Measurements from ENCODE around the gene SOBP.
A peak's percentile ranks its signal among the peaks of the same experiment; 100 is the strongest.
"Not testable (repeated sequence)": the region's sequence is repeated elsewhere in the genome, so short reads cannot be mapped to it uniquely, and the experiment has no call there.

Gene SOBP

DNA sequence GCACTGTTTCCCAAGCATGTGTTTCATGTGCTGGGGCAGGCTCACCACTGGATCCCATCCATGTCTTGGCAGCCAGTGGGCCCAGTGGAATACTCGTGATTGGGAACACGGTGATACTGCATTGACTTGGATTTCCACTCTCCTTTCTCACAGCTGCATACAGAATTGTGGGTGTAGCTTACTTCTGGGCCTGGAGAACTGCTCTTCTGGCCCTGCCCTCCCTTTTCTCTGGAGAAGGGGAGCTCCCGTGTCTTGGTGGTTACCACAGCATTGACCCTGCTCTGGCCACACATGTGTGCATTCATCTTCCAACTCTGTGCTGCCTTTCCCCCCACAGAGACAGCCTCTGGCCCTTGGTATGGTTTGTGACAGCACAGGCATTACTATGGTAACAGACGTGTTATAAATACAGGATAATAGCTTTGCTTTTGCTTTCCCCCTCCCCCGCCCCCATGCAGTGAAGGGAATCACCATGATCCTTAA lies 21.6 kb downstream of the SOBP start:
- peaks cover 7% of the 10 kb centered on the region; the same call in 1 of the 2 replicates for H3K9me3 ChIP-seq (ENCODE audit: insufficient read depth, low read depth, low read length)
- H3K27ac ChIP-seq (ENCODE audit: low read depth, low read length) = peak overlapping the region; percentile 46; the same call in 1 of the 2 replicates
- no peaks in the 10 kb centered on the region for H3K27me3 ChIP-seq (ENCODE audit: insufficient read depth, low read length)
- peaks cover 31% of the 10 kb centered on the region for H3K4me1 ChIP-seq (ENCODE audit: insufficient read depth, low read length)
- H3K36me3 ChIP-seq (ENCODE audit: insufficient read depth, low read length) = no peaks in the 10 kb centered on the region; the same call in 1 of the 2 replicates
- no peak overlapping the region for H3K9ac ChIP-seq (ENCODE audit: low read depth, low read length)
- WGBS = 84% methylated on average over 5 of the region's 5 CpGs
- H3K4me3 ChIP-seq (ENCODE audit: low read length) = no peak overlapping the region

DNA sequence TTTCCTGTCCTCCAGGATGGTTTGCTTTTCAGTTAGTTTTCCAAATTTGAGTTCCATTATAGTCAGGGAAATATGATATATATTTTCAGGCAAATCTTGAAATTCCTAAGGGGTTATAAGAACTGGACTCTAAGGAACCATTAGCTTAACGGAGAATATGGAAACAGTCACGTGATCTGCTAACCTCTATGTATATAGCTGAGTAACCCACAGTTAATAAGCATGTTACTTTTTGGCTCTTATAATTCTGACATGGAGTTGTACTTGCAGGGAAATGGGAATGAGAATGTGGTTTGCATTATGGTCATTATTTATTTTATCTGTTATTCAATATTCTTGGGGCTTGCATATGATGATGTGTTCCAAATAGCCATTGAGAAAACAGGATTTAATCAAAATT lies 23.3 kb downstream of the SOBP start:
- peaks cover 3% of the 10 kb centered on the region; the same call in 1 of the 2 replicates for H3K36me3 ChIP-seq (ENCODE audit: insufficient read depth, low read length)
- H3K4me1 ChIP-seq (ENCODE audit: insufficient read depth, low read length) = peaks cover 31% of the 10 kb centered on the region
- WGBS = 92% methylated on average over 2 of the region's 2 CpGs
- H3K9ac ChIP-seq (ENCODE audit: low read depth, low read length) = no peak overlapping the region
- no peak overlapping the region for H3K4me3 ChIP-seq (ENCODE audit: low read length)
- H3K27me3 ChIP-seq (ENCODE audit: insufficient read depth, low read length) = no peaks in the 10 kb centered on the region
- no peak overlapping the region for H3K27ac ChIP-seq (ENCODE audit: low read depth, low read length)
- H3K9me3 ChIP-seq (ENCODE audit: insufficient read depth, low read depth, low read length) = peaks cover 11% of the 10 kb centered on the region; the same call in 1 of the 2 replicates

DNA sequence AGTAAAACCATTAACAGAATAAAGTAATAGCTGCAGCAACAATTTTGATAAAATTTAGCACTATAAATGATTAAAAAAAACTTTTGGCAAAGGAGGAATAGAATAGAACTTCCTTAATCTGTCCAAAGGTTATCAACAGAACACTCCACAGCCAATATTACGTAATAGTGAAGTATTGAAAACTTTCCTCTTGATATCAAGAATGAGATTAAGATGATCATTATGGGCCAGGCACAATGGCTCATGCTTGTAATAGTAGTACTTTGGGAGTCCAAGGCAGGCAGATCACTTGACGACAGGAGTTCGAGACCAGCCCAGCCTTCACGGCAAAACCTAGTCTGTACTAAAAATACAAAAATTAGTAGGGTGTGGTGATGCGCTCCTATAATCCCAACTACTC lies 26.0 kb downstream of the SOBP start:
- Histone ChIP-seq H3K27me3 (ENCODE audit: insufficient read depth, low read length) (no peaks in the 10 kb centered on the region), H3K27ac (ENCODE audit: low read depth, low read length) (no peak overlapping the region), H3K9me3 (ENCODE audit: insufficient read depth, low read depth, low read length) (peaks cover 11% of the 10 kb centered on the region; the same call in 1 of the 2 replicates), H3K36me3 (ENCODE audit: insufficient read depth, low read length) (peaks cover 3% of the 10 kb centered on the region; the same call in 1 of the 2 replicates), H3K9ac (ENCODE audit: low read depth, low read length) (no peak overlapping the region), H3K4me3 (ENCODE audit: low read length) (no peak overlapping the region), H3K4me1 (ENCODE audit: insufficient read depth, low read length) (peaks cover 14% of the 10 kb centered on the region)
- 96% methylated on average over 5 of the region's 5 CpGs for WGBS

- H3K27ac ChIP-seq (ENCODE audit: low read depth, low read length) = no peak overlapping the region
- H3K9me3 ChIP-seq (ENCODE audit: insufficient read depth, low read depth, low read length) = peaks cover 11% of the 10 kb centered on the region; the same call in 1 of the 2 replicates
- H3K9ac ChIP-seq (ENCODE audit: low read depth, low read length) = no peak overlapping the region
- no CpG with 5 or more reads among the region's 1 CpG for WGBS
- H3K4me3 ChIP-seq (ENCODE audit: low read length) = no peak overlapping the region
- no peaks in the 10 kb centered on the region for H3K27me3 ChIP-seq (ENCODE audit: insufficient read depth, low read length)
- H3K4me1 ChIP-seq (ENCODE audit: insufficient read depth, low read length) = peaks cover 1% of the 10 kb centered on the region
- peaks cover 3% of the 10 kb centered on the region; the same call in 1 of the 2 replicates for H3K36me3 ChIP-seq (ENCODE audit: insufficient read depth, low read length)
Measured at GRCh38 chr6:107517274-107517673, 27.4 kb downstream of the SOBP start.

GRCh38 chr6:107519224-107519623 lies 29.3 kb downstream of the SOBP start:
- H3K36me3 ChIP-seq (ENCODE audit: insufficient read depth, low read length); H3K27ac ChIP-seq (ENCODE audit: low read depth, low read length); H3K9ac ChIP-seq (ENCODE audit: low read depth, low read length); H3K27me3 ChIP-seq (ENCODE audit: insufficient read depth, low read length); H3K4me3 ChIP-seq (ENCODE audit: low read length); H3K4me1 ChIP-seq (ENCODE audit: insufficient read depth, low read length): not testable (repeated sequence)
- WGBS = 93% methylated on average over 5 of the region's 5 CpGs
- peaks cover 11% of the 10 kb centered on the region; the same call in 1 of the 2 replicates for H3K9me3 ChIP-seq (ENCODE audit: insufficient read depth, low read depth, low read length)

GRCh38 chr6:107520706-107521105 lies 30.8 kb downstream of the SOBP start:
- not testable (repeated sequence) for H3K27me3 ChIP-seq (ENCODE audit: insufficient read depth, low read length); H3K4me3 ChIP-seq (ENCODE audit: low read length); H3K9ac ChIP-seq (ENCODE audit: low read depth, low read length); H3K9me3 ChIP-seq (ENCODE audit: insufficient read depth, low read depth, low read length); H3K27ac ChIP-seq (ENCODE audit: low read depth, low read length); H3K4me1 ChIP-seq (ENCODE audit: insufficient read depth, low read length); H3K36me3 ChIP-seq (ENCODE audit: insufficient read depth, low read length)
- WGBS = 3% methylated on average over 1 of the region's 2 CpGs

GRCh38 chr6:107523054-107523791 lies 33.3 kb downstream of the SOBP start:
- no peaks in the 10 kb centered on the region for H3K36me3 ChIP-seq (ENCODE audit: insufficient read depth, low read length)
- no peaks in the 10 kb centered on the region for H3K9me3 ChIP-seq (ENCODE audit: insufficient read depth, low read depth, low read length)
- H3K4me3 ChIP-seq (ENCODE audit: low read length) = no peak overlapping the region
- no peak overlapping the region for H3K9ac ChIP-seq (ENCODE audit: low read depth, low read length)
- 91% methylated on average over 5 of the region's 5 CpGs for WGBS
- peaks cover 8% of the 10 kb centered on the region; the same call in 1 of the 2 replicates for H3K4me1 ChIP-seq (ENCODE audit: insufficient read depth, low read length)
- no peak overlapping the region for H3K27ac ChIP-seq (ENCODE audit: low read depth, low read length)
- no peaks in the 10 kb centered on the region for H3K27me3 ChIP-seq (ENCODE audit: insufficient read depth, low read length)

DNA sequence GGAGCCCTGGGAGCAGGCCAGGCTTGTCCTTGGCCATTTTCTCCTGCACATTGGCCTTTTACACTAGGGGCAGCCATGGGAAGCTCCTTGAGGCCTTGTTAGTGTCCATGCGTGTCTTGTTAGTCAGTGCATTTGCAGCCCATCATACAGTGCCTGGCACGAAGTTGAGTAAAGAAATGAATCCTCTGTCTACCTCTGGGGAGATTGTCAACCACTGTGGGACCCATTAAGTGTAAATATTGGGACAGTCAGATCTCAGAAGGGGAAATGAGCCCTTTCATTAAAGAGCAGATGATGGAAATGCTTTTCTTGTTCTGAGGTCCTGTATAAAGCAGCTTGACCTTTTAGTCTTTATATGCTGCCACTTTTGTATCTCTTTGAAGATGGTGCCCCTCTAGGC lies 33.9 kb downstream of the SOBP start:
- Histone ChIP-seq H3K4me1 (ENCODE audit: insufficient read depth, low read length) (peaks cover 8% of the 10 kb centered on the region; the same call in 1 of the 2 replicates), H3K9me3 (ENCODE audit: insufficient read depth, low read depth, low read length) (no peaks in the 10 kb centered on the region), H3K27ac (ENCODE audit: low read depth, low read length) (no peak overlapping the region), H3K27me3 (ENCODE audit: insufficient read depth, low read length) (no peaks in the 10 kb centered on the region), H3K4me3 (ENCODE audit: low read length) (no peak overlapping the region), H3K9ac (ENCODE audit: low read depth, low read length) (no peak overlapping the region), H3K36me3 (ENCODE audit: insufficient read depth, low read length) (no peaks in the 10 kb centered on the region)
- WGBS = 96% methylated on average over 2 of the region's 2 CpGs

DNA sequence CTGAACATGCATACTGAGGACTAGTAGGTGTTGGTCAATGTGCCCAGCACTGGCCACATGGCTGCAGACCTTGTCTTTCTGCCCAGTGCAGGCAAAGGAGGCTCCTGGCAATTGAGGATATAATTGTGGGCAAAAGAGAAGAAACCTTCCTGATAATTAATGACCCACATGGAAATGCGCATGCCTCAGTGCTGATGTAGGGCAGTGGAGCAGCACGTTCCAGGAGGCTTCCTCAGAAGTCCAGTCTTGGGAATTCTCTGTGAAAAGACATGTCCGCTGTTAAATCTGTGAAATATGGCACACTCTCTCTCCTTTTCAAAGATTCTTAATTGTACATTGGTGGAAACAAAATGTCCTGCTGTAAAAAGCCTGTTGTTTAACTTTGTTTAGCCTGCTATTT lies 34.7 kb downstream of the SOBP start:
- WGBS = 91% methylated on average over 3 of the region's 3 CpGs
- Histone ChIP-seq H3K4me3 (ENCODE audit: low read length) (no peak overlapping the region), H3K9me3 (ENCODE audit: insufficient read depth, low read depth, low read length) (no peaks in the 10 kb centered on the region), H3K36me3 (ENCODE audit: insufficient read depth, low read length) (no peaks in the 10 kb centered on the region), H3K27ac (ENCODE audit: low read depth, low read length) (no peak overlapping the region), H3K27me3 (ENCODE audit: insufficient read depth, low read length) (no peaks in the 10 kb centered on the region), H3K4me1 (ENCODE audit: insufficient read depth, low read length) (peaks cover 8% of the 10 kb centered on the region; the same call in 1 of the 2 replicates), H3K9ac (ENCODE audit: low read depth, low read length) (no peak overlapping the region)

DNA sequence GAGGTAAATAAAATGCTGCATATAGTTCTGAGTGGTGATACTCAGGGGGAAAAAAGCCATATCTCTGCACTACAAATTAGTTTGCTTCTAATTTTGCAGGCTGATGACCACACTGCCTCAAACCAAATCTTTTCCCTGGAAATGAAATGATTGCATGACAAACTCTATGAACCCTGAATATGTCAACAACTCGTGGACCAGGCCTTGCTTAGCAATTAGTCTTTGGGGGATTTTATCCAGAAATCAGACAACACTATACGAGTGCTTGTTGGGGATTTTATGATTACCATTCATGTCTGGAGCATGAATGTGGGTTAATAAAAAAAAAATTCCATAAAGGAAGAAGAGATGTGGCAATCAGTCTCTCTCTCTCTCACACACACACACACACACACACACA lies 42.0 kb downstream of the SOBP start:
- H3K4me3 ChIP-seq (ENCODE audit: low read length) = no peak overlapping the region
- H3K9ac ChIP-seq (ENCODE audit: low read depth, low read length) = no peak overlapping the region
- peaks cover 51% of the 10 kb centered on the region for H3K4me1 ChIP-seq (ENCODE audit: insufficient read depth, low read length)
- no peaks in the 10 kb centered on the region for H3K27me3 ChIP-seq (ENCODE audit: insufficient read depth, low read length)
- no peaks in the 10 kb centered on the region; the same call in 1 of the 2 replicates for H3K36me3 ChIP-seq (ENCODE audit: insufficient read depth, low read length)
- no peaks in the 10 kb centered on the region for H3K9me3 ChIP-seq (ENCODE audit: insufficient read depth, low read depth, low read length)
- H3K27ac ChIP-seq (ENCODE audit: low read depth, low read length) = no peak overlapping the region
- 93% methylated on average over 2 of the region's 2 CpGs for WGBS

GRCh38 chr6:107532706-107533105 lies 42.8 kb downstream of the SOBP start:
- Histone ChIP-seq H3K36me3 (ENCODE audit: insufficient read depth, low read length) (no peaks in the 10 kb centered on the region; the same call in 1 of the 2 replicates), H3K27me3 (ENCODE audit: insufficient read depth, low read length) (no peaks in the 10 kb centered on the region), H3K4me1 (ENCODE audit: insufficient read depth, low read length) (peaks cover 47% of the 10 kb centered on the region), H3K9me3 (ENCODE audit: insufficient read depth, low read depth, low read length) (no peaks in the 10 kb centered on the region), H3K27ac (ENCODE audit: low read depth, low read length) (no peak overlapping the region), H3K4me3 (ENCODE audit: low read length) (no peak overlapping the region), H3K9ac (ENCODE audit: low read depth, low read length) (no peak overlapping the region)
- WGBS = 92% methylated on average over 6 of the region's 6 CpGs
